GM18502 (cell line): ENCODE measurements around the gene CCDC201.

ENCODE experiments used
- ATAC-seq: cut with Tn5 transposase; IDR thresholded peaks from one replicate; pipeline ENCODE4 v1.9.1; 2021; ENCODE audit warnings: mild to moderate bottlenecking; ENCODE audit not compliant: unreplicated experiment, poor library complexity

CCDC201 gene

DNA sequence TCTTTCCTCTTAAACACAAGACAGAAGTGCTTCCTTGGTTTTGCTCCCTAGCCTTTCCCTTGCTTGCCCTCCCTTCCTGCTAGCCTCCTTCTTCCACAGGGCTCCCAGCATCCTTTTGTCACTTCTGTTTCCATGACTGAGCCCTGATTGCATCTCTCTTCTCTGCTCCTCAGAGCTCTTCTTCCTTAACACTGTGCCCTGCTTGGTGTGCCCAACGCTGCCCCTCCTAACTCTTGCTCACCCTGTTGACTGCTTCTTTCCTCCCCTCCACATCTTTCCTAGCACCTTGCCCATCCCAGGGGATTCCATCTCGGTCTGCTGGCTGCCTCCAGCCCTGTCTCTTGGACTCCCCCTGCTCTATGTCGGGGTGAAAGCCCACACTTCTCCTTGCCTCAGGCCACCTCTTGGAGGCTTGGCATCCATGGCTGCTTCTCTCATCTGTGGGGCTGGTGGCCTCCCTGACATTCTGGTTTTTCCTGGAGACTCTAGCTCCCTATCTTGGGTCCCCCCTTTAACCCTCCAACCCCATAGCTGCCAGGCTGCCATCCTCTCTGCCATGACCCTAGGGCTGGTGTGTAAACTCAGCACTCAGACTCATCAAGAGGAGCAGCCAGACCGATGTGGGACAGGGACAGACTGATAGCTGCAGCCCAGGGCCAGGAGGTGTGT is 21.2 kb upstream of the CCDC201 start:
- no peak for ATAC-seq

DNA sequence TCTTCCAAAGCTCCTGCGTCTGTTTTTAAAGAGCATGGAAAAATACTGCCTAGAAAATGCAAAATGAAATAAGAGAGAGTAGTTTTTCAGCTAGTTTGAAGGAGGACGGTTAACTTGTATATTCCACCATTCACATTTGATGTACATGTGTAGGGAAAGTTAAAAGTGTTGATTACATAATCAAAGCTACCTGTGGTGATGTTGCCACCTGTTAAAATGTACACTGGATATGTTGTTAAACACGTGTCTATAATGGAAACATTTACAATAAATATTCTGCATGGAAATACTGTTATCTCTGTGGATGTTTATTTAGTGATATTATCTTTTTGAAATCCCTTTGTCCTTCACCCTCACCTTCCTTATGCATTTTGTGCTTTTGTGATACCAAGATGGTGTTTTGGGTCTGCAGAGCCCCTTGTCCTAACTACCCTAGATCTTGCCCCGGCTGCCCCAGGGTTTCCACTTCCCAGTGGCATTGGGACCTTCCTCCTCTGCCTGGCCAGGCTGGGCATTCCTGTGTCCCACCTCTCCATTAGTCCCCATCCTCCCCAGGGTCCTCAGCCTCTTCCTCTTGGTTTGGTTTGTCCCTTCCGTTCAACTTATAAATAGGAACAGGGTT is 20.6 kb upstream of the CCDC201 start:
- ATAC-seq, result no peak

DNA sequence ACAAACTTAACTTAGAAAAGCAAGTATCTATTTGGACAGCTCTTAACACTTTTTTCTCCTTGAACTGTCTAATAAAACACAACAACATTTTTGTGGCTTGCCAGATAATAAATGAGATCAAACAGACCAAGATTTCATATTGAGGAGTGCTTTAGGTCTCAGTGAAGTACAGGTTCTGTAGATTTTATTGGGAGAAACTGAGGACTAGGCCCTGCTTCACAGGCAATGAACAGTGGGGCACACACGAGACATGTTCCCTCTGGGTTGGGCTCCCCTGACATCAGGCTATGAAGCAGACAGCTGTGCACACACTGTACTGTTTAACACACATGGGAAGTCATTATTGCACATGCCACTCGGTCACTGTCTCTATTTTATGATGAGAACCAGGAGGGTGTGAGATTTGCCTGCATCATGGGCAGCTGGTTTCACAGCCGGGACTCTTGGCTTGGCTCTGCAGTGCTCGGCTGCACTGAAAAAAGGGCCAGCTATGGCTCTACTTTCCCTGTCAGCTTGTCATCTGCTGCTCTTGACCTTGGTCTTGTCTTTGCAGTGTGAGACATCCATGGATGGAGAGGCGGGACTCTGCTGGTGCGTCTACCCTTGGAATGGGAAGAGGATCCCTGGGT is 19.6 kb upstream of the CCDC201 start:
- no peak for ATAC-seq

DNA sequence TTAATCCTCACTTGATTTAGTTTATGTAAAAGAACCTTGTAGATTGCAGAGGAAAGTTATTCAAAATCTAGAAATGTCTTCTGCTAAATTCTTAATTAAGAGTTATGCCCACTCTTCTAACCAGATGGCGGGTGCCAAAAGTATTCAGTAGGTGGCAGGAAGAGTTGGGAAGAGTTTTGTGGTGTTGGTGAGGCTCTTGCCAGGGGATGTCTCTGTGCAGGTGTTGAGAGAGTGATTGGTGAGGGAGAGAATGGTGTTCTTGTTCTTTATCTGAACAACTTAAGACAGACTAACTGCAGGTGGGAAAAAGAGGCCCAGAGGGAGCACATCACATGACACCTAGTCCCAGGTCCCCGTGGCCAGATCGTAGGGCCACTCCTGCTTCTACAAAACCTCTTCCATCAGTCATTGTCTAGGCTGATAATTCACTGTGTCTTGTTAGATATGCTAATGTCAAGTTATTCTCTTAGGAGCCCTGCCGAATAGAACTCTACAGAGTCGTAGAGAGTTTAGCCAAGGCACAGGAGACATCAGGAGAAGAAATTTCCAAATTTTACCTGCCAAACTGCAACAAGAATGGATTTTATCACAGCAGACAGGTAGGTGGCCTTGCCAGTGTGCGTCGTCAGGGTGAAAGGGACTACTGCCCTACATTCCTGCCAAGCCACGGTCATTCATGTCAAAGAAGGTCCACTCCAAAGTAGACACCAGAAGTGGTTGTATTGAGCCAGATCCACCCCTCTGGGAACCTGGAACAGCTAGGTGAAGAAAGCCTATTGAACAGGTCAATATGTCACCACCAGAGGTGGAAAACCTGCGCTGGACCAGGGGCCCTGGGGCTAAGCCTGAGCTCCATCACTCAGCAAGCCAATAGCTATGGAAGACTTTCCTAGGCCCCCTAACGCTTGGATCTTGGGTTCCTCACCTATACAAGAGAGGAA is 18.9 kb upstream of the CCDC201 start:
- no peak for ATAC-seq

DNA sequence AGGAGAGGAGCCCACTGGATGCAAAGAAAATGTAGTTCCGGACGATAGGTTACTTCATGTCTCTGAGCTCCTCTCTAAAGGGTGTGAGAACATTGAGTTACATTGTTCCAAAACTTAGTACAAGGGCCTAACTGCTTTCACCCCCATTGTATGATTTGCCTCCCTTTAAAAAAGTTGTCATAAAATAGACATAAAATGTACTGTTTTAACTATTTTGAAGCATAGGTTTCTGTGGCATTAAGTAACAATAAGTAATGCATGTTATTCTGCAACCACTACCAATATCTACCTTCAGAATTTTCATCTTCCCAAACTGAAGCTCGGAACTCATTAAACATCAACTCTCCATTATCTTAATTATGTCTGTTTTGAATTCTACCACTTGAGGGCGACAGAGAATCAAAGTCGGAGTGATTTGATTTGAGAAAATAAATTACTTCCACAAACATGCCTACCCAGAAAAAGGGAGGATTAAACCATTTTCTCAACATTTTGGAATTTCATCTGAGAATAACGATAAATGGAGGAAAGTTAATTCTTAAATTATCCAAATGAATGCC is 18.1 kb upstream of the CCDC201 start:
- ATAC-seq, result no peak

DNA sequence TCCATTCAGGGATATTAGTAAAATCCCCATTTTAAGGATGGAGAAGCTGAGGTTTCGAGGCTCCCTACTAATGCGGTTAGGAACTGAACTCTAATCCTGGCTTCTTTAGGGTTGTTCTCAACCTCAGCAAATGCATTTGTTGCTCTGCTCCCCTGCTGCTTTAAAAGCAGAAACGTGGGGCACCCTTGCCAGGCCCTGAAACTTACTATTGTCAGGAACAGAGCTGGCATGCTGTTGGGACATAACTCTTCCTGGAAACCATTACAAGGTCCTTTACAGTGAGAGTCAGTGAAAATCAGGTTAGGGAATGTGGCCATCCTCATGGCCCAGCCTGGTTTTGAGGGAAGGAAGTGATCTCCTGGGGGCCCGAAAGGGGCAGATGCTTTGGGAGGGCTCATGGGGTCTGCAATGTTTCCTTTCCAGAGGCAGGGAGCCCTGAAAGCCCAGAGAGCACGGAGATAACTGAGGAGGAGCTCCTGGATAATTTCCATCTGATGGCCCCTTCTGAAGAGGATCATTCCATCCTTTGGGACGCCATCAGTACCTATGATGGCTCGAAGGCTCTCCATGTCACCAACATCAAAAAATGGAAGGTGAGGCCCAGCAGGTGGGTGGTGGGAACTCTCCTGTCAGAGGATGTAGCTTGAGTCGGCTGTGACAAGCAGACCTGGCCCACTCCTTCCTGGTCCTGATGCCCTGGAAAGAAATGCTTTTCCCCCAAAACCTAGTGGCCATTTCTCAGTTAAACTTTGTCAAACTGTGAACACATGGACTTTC is 17.4 kb upstream of the CCDC201 start:
- ATAC-seq, result no peak

DNA sequence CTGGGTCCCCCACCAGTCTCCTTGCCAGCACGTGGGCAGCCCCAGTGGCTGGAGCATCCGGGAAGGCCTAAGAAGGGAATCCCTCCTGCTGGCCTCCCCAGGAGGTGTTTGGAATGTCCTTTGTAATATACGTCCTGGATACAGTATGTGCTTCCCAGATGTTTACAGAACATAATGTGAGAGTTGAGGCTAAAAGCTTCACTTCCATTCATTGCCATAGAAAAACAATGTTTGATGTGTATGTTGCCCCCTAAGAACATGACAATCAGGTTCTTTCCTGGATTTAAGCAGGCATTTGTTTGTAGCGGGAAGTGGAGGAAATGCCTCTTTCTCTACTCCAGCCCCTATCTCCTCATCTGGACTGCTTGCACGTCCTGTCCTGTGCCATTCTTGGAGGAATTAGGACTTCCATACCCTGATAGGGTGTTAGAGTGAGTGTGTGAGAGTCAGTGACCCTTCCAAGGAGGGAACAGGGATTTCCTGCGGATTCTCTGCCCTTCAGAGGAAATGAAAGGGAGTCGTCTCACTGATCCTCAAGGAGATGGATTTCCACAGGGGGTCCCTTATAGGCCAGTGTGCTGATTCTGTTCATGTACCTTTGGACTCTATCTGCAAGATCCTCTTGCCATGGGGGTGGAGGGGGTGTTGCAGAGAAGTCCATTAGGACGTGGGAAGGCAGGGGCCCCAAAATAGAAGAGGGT is 16.6 kb upstream of the CCDC201 start:
- ATAC-seq, result no peak

DNA sequence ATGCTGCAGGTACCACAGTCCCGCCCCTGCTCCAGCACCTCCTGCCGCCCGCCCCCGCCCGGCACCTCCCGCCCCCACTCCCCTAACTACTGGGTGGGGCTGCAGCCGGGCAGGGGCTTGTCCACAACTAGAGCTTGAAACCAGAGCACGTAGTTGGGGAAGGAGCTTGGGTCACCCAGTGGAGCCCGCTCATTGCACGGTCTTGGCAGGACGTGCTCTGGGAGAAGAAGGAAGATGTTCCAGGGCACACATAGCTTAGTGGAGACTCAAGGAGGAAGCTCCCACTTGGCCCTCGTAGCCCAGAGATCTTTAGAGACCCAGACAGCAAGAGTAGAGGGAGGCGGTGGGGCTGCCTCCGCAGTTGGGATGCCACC is 16.1 kb upstream of the CCDC201 start:
- ATAC-seq, result no peak

DNA sequence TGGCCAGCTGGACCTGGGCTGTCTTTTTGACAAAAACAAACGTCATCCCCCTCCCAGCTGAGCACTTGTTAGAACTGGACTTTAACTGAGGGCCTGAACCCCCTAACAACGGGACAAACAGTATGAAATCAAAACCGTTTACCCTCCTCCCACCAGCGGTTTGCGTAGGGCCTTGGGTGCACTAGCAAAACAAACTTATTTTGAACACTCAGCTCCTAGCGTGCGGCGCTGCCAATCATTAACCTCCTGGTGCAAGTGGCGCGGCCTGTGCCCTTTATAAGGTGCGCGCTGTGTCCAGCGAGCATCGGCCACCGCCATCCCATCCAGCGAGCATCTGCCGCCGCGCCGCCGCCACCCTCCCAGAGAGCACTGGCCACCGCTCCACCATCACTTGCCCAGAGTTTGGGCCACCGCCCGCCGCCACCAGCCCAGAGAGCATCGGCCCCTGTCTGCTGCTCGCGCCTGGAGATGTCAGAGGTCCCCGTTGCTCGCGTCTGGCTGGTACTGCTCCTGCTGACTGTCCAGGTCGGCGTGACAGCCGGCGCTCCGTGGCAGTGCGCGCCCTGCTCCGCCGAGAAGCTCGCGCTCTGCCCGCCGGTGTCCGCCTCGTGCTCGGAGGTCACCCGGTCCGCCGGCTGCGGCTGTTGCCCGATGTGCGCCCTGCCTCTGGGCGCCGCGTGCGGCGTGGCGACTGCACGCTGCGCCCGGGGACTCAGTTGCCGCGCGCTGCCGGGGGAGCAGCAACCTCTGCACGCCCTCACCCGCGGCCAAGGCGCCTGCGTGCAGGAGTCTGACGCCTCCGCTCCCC is 15.5 kb upstream of the CCDC201 start, which contains the start of gene IGFBP1:
IGFBP1 (plus strand) TSS at position 304 of the 808 bp plus-strand sequence; CDS start at position 469, 165 bp downstream.
- ATAC-seq, result no peak

DNA sequence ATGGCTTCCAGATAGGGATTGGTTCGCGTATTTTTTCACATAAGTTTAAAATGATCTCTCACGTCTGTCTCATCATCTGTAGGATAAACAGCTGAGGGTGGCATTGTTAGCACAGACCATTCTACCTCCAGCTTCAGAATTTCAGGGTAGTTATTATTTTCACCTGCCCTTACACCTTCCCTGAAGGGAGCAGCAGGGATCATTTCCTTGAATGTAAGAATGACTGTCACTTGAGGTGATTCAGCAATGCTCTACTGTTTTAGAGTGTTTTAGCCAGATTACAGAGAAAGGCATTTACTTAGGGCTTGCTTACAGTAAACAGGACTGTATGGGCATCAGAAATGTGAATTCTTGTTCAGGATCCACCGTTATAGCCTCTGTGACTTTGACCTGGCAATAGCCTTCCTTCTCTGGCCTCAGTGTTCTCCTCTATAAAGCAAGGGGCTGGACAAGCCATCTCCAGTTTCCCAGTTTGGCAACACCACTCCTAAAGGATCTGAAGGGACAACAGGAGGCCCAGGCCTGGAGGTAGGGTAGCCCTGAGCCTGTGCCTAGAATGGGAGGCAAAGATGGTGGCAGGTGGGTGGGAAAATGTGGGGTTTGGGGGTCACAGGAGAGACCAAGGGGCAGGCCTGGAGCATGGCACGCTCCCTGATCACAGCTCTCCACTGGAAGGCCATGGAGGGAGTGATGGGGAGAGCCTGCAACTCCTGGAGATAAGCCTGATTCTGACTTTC is 14.2 kb upstream of the CCDC201 start:
- no peak for ATAC-seq

DNA sequence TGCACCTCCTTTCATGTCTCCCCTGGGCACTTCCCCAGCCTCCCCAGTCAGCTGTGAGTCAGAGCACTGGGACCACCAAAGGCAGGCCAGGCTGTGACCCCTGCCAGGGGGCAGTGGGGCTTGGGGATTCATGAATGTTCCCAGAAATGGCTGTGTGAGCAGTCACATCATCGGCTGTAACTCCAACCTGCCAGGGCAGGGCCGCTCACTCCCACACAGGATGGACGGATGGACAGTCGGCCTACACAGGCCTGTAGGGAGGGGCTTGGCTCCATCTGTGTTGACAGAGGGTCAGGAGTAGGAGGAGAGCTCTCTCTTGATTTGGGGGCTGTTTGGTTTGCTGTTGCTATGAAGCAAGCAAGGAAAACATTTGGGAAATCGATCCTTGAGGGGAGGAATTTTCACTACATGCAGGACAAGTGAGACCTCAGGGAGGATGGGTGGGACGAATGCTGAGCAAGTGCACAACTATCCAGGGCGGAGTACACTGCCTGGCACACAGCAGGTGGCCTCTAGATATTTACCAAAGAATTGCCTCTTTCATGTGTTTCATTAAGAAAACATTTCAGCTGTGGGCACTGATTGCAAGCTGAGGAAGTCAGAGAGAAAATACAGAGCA is 12.5 kb upstream of the CCDC201 start:
- no peak for ATAC-seq

DNA sequence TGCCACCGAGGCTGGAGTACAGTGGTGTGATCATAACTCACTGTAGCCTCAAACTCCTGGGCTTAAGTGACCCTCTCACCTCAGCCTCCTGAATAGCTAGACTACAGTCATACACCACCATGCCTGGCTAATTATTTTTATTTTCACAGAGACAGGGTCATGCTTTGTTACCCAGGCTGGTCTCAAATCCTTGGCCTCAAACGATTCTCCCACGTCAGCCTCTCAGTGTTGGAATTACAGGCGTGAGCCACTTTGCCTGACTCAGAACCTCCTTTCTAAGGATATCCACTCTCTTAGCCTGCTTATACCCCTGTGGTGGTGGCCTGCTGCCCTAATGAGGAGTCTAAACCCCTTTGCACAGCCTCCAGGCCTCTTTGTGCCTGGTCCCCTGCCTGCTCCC is 11.3 kb upstream of the CCDC201 start:
- no peak for ATAC-seq

DNA sequence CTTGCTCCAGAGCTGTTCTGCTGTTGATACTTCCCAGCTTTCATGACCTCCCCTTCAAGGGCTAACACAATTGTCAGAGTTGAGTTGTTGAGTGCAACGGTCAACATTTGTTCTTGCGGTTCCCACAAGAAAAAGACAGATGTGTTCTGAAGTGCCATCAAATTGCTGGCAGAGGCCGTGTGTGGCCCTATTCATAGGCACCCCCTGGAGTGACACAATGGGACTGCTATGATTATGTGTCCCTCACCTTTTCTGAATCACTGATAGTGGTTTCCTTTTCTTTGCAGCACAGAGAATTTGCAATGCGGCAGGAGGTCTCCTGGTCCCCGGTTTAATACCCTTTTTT is 9.6 kb upstream of the CCDC201 start:
- ATAC-seq, result no peak

DNA sequence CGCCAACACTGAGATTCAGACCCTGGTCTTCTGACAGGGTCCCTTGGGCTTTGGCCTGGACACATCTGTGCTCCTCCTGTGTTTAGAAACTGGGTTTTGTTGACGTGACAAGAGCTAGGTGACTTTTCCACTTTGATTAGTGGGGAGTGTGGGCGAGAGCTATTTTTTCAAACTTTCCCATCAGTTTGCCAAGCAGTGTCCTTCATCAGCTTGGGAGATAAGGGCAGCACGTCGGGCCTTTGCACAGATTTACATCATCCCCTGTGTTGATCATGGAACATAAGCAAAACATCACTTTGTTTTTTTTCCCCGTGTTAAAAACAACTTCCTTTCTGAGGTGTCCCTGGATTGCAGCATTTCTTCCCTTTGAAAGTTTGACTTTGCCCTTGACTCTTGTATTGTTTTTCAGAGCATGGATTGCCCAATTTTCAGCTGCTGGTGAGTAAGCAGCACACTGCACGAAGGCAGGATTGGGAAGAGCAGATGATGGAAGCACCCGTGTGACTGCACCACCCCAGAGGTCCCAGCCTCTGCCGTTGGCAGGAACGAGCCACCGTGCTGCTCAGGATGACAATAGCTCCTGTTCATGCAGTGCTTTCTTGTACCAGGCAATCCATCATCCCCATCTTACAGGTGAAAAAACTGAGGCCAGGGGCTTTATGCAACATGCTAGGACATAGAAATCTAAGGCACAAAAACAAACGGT is 9.0 kb upstream of the CCDC201 start:
- ATAC-seq, result no peak

DNA sequence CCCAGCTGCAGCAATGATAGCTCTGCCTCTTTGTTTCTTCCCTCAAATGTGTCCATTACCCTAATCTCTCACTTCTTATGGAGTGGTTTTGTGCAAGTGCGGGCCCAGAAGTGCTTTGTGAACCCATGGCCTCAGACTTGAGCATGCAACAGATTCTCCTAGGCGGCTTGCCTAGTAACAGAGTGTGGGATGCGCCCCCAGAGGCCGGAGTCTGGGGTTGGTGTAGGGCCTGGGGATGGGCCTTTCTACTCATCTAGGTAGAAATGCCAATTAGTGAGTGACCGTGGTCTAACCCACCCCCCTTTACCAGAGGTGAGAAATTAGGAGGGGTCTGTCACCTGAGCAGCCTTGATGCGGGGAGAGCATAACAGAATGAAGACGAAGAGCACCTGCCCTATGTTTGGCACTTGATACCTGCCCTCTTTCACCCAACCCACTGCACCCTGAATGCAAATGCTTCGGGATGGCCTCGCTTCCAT is 8.4 kb upstream of the CCDC201 start:
- ATAC-seq, result no peak

DNA sequence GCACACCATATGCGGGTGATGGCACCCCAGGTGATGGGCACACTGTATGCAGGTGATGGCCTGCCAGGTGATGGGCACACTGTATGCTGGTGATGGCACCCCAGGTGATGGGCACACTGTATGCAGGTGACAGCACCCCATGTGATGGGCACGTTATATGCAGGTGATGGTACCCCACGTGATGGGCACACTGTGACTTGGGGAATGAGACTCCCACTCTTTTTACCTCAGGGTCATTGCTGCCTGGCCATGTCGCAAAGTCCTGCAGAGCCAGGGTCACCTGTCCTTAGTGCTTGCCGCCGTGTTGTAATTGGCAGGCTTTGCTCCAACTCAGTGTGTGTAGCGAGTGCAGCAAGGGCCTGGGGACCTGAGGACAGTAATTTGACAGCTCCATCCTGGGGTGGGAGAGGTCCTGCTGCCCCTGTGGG is 7.6 kb upstream of the CCDC201 start:
- no peak for ATAC-seq
